Transverse colon (tissue), 4 donors: ENCODE data around the gene SLAMF9.
A peak's percentile ranks its signal among the peaks of the same experiment; 100 is the strongest.

Experiments
- CTCF ChIP-seq, 5 experiments: fragments of 200-600 bp in 3 of 5; fragments of 450-650 bp in 2 of 5; sonication (generic) in 3 of 5; IDR thresholded peaks; 1 replicate in 2 of 5; 2 replicates in 3 of 5; pipeline ENCODE4 v1.5.1; 2016 to 2017; ENCODE audit warnings: antibody characterized with exemption in 5 of 5, inconsistent platforms in 3 of 5, mild to moderate bottlenecking in 2 of 5, moderate library complexity in 1 of 5
- EP300 ChIP-seq: sonication (generic); formaldehyde crosslinking; IDR thresholded peaks from one replicate; pipeline ENCODE4 v1.6.1; 2017; ENCODE audit warnings: antibody characterized with exemption, low read depth
- POLR2A ChIP-seq: fragments of 450-650 bp; IDR thresholded peaks from one replicate; pipeline ENCODE4 v1.6.1; 2016; ENCODE audit warnings: antibody characterized with exemption, mild to moderate bottlenecking, moderate library complexity
- POLR2AphosphoS5 ChIP-seq, 3 donors: sonication (generic); formaldehyde crosslinking; IDR thresholded peaks; one replicate each; pipeline ENCODE4 v1.6.1; 2016; ENCODE audit warnings: antibody characterized with exemption in 3 of 3

GRCh38 chr1:159961636-159962035 lies 7.6 kb upstream of the SLAMF9 start:
- TF ChIP-seq CTCF (IDR thresholded peaks at IDR 0.05) = no peak
- TF ChIP-seq POLR2AphosphoS5 (IDR thresholded peaks at IDR 0.05) = peak in 1 of 3 donors; percentile 64
- TF ChIP-seq POLR2A = peak; percentile 62
- no peak for TF ChIP-seq EP300
